GM19193 (cell line): ENCODE data around the gene TFF2.

Experiments
- POLR2A ChIP-seq: IDR thresholded peaks from 4 replicates; pipeline ENCODE4 v1.6.1; 2011; ENCODE audit not compliant: insufficient read depth, insufficient read length; ENCODE audit errors: extremely low read depth

The TFF2 gene

GRCh38 chr21:42387164-42387563, 36.4 kb upstream of the TFF2 start:
- no peak for TF ChIP-seq POLR2A

- TF ChIP-seq POLR2A: no peak
These were observed 35.3 kb upstream of the TFF2 start for GRCh38 chr21:42386034-42386591.

GRCh38 chr21:42385619-42386018, 34.8 kb upstream of the TFF2 start:
- TF ChIP-seq POLR2A: no peak

GRCh38 chr21:42384989-42385388, 34.2 kb upstream of the TFF2 start:
- TF ChIP-seq POLR2A: no peak

- TF ChIP-seq POLR2A: no peak
These were observed 33.6 kb upstream of the TFF2 start for GRCh38 chr21:42384156-42384945.

GRCh38 chr21:42383331-42383730, 32.5 kb upstream of the TFF2 start:
- TF ChIP-seq POLR2A: no peak

GRCh38 chr21:42382915-42383314, 32.1 kb upstream of the TFF2 start:
- no peak for TF ChIP-seq POLR2A

GRCh38 chr21:42381347-42381984, 30.7 kb upstream of the TFF2 start:
- no peak for TF ChIP-seq POLR2A

- TF ChIP-seq POLR2A: no peak
These were observed 28.8 kb upstream of the TFF2 start for GRCh38 chr21:42379426-42380215.

GRCh38 chr21:42378418-42378817, 27.6 kb upstream of the TFF2 start:
- no peak for TF ChIP-seq POLR2A

- no peak for TF ChIP-seq POLR2A
These were observed 27.2 kb upstream of the TFF2 start for GRCh38 chr21:42377951-42378340.

GRCh38 chr21:42377211-42377950, 26.6 kb upstream of the TFF2 start:
- TF ChIP-seq POLR2A: no peak

- no peak for TF ChIP-seq POLR2A
These were observed 25.7 kb upstream of the TFF2 start for GRCh38 chr21:42376338-42376982.

GRCh38 chr21:42375966-42376337, 25.2 kb upstream of the TFF2 start:
- no peak for TF ChIP-seq POLR2A
